Kasumi-1 (cell line): ENCODE results near the gene C5orf15.

ENCODE experiments used
- DNase-seq, 2 experiments: peaks; one replicate each; lab custom pipeline; 2025; lab: John Stamatoyannopoulos, UW

Gene C5orf15

DNA sequence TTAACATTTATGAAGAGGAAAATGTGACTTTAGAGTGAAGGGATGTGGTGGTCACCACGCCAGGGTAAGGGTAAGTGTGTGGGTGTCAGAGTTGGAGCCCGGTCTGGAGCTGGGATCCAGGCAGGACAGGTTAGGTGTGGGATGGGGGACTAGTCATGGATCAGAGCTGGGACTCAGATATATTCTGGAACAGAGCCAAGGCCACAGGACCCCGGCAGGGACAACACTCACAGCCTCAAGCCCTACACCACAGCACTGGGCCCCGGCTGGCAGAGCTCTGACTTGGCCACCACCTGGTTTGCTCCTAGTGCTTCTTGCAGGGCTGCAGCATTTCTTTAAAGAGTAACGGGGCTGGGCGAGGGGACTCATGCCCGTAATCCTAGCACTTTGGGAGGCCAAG, 47.4 kb downstream of the C5orf15 start:
- DNase-seq, result no peak

DNA sequence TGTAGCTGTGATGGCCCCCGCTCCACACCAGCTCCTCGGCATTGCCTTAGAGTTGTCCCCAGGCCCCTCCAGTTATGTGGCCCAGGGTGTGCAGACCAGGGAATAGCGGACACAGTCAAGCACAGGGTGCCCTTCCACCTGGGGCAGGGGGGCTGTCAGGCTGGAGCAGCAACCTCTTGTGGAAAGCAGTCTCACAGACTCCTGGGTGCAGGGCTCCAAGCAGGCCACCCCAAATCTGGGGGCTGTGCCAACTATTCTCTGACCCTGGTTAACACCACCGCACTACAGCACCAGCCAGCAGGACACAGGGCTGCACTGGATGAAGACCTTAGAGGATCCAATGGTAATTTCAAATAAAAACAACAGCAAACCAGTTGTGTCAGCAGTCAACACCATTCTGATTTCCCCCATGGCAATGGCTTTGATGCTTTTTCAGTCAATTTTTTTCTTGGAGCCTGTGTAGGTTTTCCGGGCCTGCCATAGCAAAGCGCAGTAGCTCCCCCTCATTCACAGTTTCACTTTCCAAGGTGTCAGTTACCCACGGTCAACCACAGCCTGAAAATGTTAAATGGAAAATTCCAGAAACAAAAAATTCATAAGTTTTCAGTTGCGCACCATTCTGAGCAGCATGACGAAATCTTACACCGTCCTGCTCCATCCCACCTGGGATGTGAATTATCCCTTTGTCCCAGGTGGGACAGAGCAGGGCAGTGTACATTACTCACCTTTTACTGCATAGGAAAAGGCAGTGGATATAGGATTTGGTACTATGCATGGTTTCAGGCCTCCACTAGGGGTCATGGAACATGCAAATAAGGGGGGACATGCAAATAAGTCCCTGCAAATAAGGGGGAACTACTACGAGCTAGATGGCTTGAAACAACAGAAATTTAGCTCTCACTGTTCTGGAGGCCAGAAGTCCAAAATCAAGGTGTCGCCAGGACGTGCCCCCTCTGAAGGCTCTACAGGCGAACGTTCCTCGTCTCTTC, 49.0 kb downstream of the C5orf15 start:
- no peak for DNase-seq

GRCh38 chr5:133918731-133919130, 49.7 kb downstream of the C5orf15 start:
- DNase-seq, result no peak

- DNase-seq, result no peak
Observed at GRCh38 chr5:133918316-133918715, 50.1 kb downstream of the C5orf15 start.

GRCh38 chr5:133917785-133918184, 50.6 kb downstream of the C5orf15 start:
- DNase-seq, result no peak

DNA sequence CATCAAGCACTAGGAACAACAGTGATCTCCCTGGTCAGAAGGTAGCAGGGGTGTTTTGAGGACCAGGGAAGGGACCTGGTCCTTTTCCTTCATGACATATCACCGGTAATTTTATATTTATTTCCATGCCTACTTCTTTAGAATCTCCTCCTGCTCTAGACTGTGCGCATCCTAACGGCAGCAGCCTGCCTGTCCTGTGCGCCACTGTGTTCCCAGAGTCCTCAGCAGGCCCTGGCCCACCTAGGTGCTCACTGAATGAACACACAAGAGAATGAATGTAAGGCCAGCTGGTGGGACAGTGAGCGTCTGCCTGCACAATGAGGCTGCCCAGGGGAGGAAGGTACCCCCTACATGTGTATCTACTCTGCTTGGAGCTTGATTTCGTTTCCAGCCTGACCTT, 51.5 kb downstream of the C5orf15 start:
- DNase-seq, result no peak

DNA sequence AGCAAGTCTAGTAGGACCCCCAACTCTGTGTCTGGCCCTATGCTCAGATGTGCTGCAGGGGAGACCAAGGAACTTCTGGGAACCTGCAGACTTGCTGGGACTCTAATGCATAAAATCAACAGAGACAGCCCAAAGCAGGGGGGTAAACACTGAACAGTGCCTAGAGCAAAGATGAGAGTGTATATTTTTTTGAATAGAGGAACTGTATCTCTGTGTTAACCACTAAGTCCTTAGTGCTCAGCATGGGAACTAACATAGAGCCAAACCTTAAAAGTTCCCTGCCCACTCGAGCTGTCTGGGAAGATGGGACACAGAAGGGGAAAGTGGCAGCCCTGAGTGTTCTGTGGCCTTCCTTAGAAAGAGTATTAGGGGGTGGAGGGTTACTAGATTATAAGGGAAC, 51.9 kb downstream of the C5orf15 start:
- DNase-seq, result no peak

GRCh38 chr5:133914434-133914833, 54.0 kb downstream of the C5orf15 start:
- no peak for DNase-seq

- no peak for DNase-seq
Observed at GRCh38 chr5:133913413-133914155, 54.8 kb downstream of the C5orf15 start.

- DNase-seq, result no peak
Observed at GRCh38 chr5:133912951-133913350, 55.5 kb downstream of the C5orf15 start.

- no peak for DNase-seq
Observed at GRCh38 chr5:133910571-133910970, 57.9 kb downstream of the C5orf15 start.

DNA sequence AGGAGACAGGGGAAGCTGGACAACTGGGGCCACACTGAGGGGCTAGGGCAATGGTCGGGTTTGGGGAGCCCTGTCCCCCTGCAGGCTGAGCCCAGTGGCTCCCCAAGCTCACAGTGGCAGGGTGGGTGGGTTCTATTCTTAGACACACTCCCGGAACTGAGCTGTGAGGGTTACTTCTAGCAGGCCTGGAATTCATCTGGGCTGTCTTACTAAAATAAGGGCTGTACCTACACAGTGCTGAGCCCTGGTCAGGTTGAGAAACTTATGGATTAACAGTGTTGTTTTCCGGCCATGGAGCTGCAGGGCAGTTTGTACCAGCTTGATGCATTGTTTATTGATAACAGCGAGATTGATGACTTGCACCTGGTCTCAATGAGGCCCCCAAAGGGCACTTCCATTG, 58.8 kb downstream of the C5orf15 start:
- no peak for DNase-seq

DNA sequence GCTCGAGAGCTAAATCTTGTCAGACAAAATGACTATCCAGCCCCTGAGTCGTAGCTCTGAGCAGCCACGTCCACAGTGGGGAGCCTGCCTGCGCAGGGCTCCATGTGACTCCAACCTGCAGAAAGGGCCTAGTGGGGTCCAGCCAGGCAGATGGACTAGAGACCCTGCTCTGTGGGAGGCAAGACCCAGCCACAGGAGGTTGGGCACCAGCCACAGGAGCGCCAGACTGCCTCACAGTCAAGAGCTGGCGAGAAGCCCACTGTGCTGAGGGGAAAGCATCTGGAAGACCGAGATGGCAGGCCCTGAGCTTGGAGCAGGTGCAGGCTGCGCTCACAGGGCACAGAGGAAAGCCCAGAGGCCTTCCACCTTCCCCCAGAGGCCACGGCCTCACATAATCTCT, 61.4 kb downstream of the C5orf15 start:
- DNase-seq, result no peak

GRCh38 chr5:133906303-133906702, 62.1 kb downstream of the C5orf15 start:
- DNase-seq, result no peak
